IMR-90 (cell line): ENCODE measurements around the gene SNX32. TPM values are rescaled to one million over a fixed set of nuclear protein-coding genes. Genes with fewer than 3 reads are reported as not detected.

Source experiments
- ATAC-seq: fragments of 200-7000 bp; cut with Tn5 transposase; 2 replicates; pipeline ENCODE4 v1.9.1; 2020; ENCODE audit warnings: low read depth, mild to moderate bottlenecking, moderate library complexity
- BruUV-seq: library from RNA; stranded (reverse); fragments of 400-500 nt; replicated peaks from 2 replicates; lab custom pipeline; 2021; lab: Mats Ljungman, UMichigan
- CTCF ChIA-PET: fragments of 300-600 bp; formaldehyde crosslinking; extraction: SDS; loops from one replicate; lab custom pipeline; 2021; ENCODE audit warnings: antibody characterized with exemption; lab: Yijun Ruan, JAX
- POLR2A ChIA-PET: fragments of 300-600 bp; sonication (Branson Sonifier 250); formaldehyde crosslinking; loops from one replicate; lab custom pipeline; 2022; ENCODE audit warnings: antibody characterized with exemption; ENCODE audit not compliant: unreplicated experiment; lab: Charles Lee
- DNase-seq: peaks from one replicate; pipeline ENCODE4 v3.0.0; 2013
- H2AFZ ChIP-seq: replicated peaks from 2 replicates; pipeline ENCODE3; 2013; ENCODE audit warnings: low read length, mild to moderate bottlenecking; ENCODE audit not compliant: poor library complexity
- H2AK5ac ChIP-seq: 2 replicates; pipeline ENCODE4 v1.6.1; 2013; ENCODE audit warnings: low read depth, low read length, inconsistent platforms
- H2AK9ac ChIP-seq: replicated peaks from 2 replicates; pipeline ENCODE3; 2013; ENCODE audit warnings: mild to moderate bottlenecking, low read depth, low read length, moderate library complexity; ENCODE audit not compliant: poor library complexity
- H2BK120ac ChIP-seq: 2 replicates; pipeline ENCODE4 v1.6.1; 2013; ENCODE audit warnings: low read depth, low read length, inconsistent platforms
- H2BK15ac ChIP-seq: 3 replicates; pipeline ENCODE4 v1.6.1; 2013; ENCODE audit warnings: low read depth, low read length, inconsistent platforms
- H2BK20ac ChIP-seq: 2 replicates; pipeline ENCODE4 v1.6.1; 2013; ENCODE audit warnings: low read depth, mild to moderate bottlenecking, inconsistent platforms, low read length, moderate library complexity
- H2BK5ac ChIP-seq: 2 replicates; pipeline ENCODE4 v1.6.1; 2013; ENCODE audit warnings: mild to moderate bottlenecking, low read depth, low read length, inconsistent platforms; ENCODE audit not compliant: poor library complexity, severe bottlenecking
- H3K14ac ChIP-seq: replicated peaks from 2 replicates; pipeline ENCODE4 v1.6.1; 2013; ENCODE audit warnings: low read depth, low read length, inconsistent platforms
- H3K18ac ChIP-seq: 2 replicates; pipeline ENCODE4 v1.6.1; 2013; ENCODE audit warnings: low read depth, low read length, control low read depth
- H3K23ac ChIP-seq: 2 replicates; pipeline ENCODE4 v1.6.1; 2013; ENCODE audit warnings: low read depth, low read length, inconsistent platforms
- H3K27ac ChIP-seq: 2 replicates; pipeline ENCODE4 v1.5.1; 2013; ENCODE audit warnings: mild to moderate bottlenecking, control low read depth, low read length; ENCODE audit not compliant: insufficient read depth
- H3K27me3 ChIP-seq: 2 replicates; pipeline ENCODE4 v1.6.1; 2013; ENCODE audit warnings: low read length; ENCODE audit not compliant: control insufficient read depth, insufficient read depth
- H3K36me3 ChIP-seq: 2 replicates; pipeline ENCODE4 v1.6.1; 2013; ENCODE audit warnings: low read length, mixed read lengths; ENCODE audit not compliant: control insufficient read depth, insufficient read depth
- H3K4ac ChIP-seq: 2 replicates; pipeline ENCODE4 v1.6.1; 2013; ENCODE audit warnings: low read depth, low read length, inconsistent platforms
- H3K4me1 ChIP-seq: 2 replicates; pipeline ENCODE4 v1.6.1; 2013; ENCODE audit warnings: low read length, mixed read lengths; ENCODE audit not compliant: control insufficient read depth, insufficient read depth
- H3K4me2 ChIP-seq: 2 replicates; pipeline ENCODE4 v1.6.1; 2013; ENCODE audit warnings: low read depth, mild to moderate bottlenecking, control low read depth, low read length, moderate library complexity
- H3K4me3 ChIP-seq: 2 replicates; pipeline ENCODE4 v1.5.1; 2013; ENCODE audit warnings: low read depth, mild to moderate bottlenecking, control low read depth, low read length, moderate library complexity; ENCODE audit not compliant: insufficient read depth
- H3K56ac ChIP-seq: 2 replicates; pipeline ENCODE4 v1.6.1; 2013; ENCODE audit warnings: low read length, inconsistent platforms; ENCODE audit not compliant: insufficient read depth; ENCODE audit errors: extremely low read depth
- H3K79me1 ChIP-seq, 2 experiments: 2 replicates each; pipeline ENCODE4 v1.6.1; 2013; ENCODE audit warnings: low read length in 2 of 2, inconsistent platforms in 1 of 2, low read depth in 1 of 2
- H3K9ac ChIP-seq: 2 replicates; pipeline ENCODE4 v1.6.1; 2013; ENCODE audit warnings: low read depth, low read length, control low read depth
- H3K9me1 ChIP-seq: 2 replicates; pipeline ENCODE4 v1.6.1; 2013; ENCODE audit warnings: low read length, inconsistent platforms; ENCODE audit not compliant: insufficient read depth
- H3K9me3 ChIP-seq: 2 replicates; pipeline ENCODE4 v1.6.1; 2013; ENCODE audit warnings: low read length; ENCODE audit not compliant: control insufficient read depth, insufficient read depth
- H4K20me1 ChIP-seq: 2 replicates; pipeline ENCODE4 v1.6.1; 2013; ENCODE audit warnings: low read length, inconsistent platforms; ENCODE audit not compliant: insufficient read depth
- H4K5ac ChIP-seq: 2 replicates; pipeline ENCODE4 v1.6.1; 2013; ENCODE audit warnings: mild to moderate bottlenecking, low read depth, low read length, control low read depth
- H4K8ac ChIP-seq, 2 experiments: 2 replicates each; pipeline ENCODE4 v1.6.1; 2013; ENCODE audit warnings: low read depth in 2 of 2, low read length in 2 of 2, control low read depth in 1 of 2, inconsistent platforms in 1 of 2
- H4K91ac ChIP-seq: 2 replicates; pipeline ENCODE4 v1.6.1; 2013; ENCODE audit warnings: low read depth, low read length, inconsistent platforms; ENCODE audit not compliant: insufficient read depth
- CEBPB ChIP-seq: IDR thresholded peaks from 2 replicates; pipeline ENCODE4 v1.6.1; 2012; ENCODE audit warnings: low read depth, low read length, improper control_type of control experiment
- FOS ChIP-seq: fragments of 150-350 bp; IDR thresholded peaks from 2 replicates; pipeline ENCODE4 v1.6.1; 2016; ENCODE audit warnings: low read depth, low read length
- MAFK ChIP-seq: IDR thresholded peaks from 2 replicates; pipeline ENCODE4 v1.6.1; 2012; ENCODE audit warnings: low read depth, low read length, improper control_type of control experiment
- MAZ ChIP-seq: IDR thresholded peaks from 2 replicates; pipeline ENCODE4 v1.6.1; 2012; ENCODE audit warnings: low read depth, mild to moderate bottlenecking, low read length, improper control_type of control experiment, moderate library complexity, borderline replicate concordance
- MXI1 ChIP-seq: IDR thresholded peaks from 2 replicates; pipeline ENCODE4 v1.6.1; 2012; ENCODE audit warnings: low read depth, mild to moderate bottlenecking, low read length, moderate library complexity, borderline replicate concordance
- NFE2L2 ChIP-seq: fragments of 150-350 bp; IDR thresholded peaks from 2 replicates; pipeline ENCODE4 v1.6.1; 2016; ENCODE audit warnings: low read depth, mild to moderate bottlenecking, low read length
- RAD21 ChIP-seq: IDR thresholded peaks from 2 replicates; pipeline ENCODE4 v1.6.1; 2012; ENCODE audit warnings: low read length, improper control_type of control experiment
- RFX5 ChIP-seq: IDR thresholded peaks from 2 replicates; pipeline ENCODE4 v1.8.0; 2012; ENCODE audit warnings: low read depth, mild to moderate bottlenecking, low read length, moderate library complexity
- SMC3 ChIP-seq: fragments of 150-350 bp; IDR thresholded peaks from 2 replicates; pipeline ENCODE4 v1.6.1; 2016; ENCODE audit warnings: low read depth, mild to moderate bottlenecking, antibody characterized with exemption, low read length, moderate library complexity
- WGBS, 2 experiments: methylation state at CpG; one replicate each; pipeline versions ENCODE4 v1.1.5 to v1.1.7; 2013; ENCODE audit warnings: missing lambda C conversion rate in 2 of 2; ENCODE audit not compliant: insufficient read length in 1 of 2; ENCODE audit errors: extremely low coverage in 2 of 2; 5-methylcytosine and 5-hydroxymethylcytosine counted together
- dilution Hi-C: fragments of 300-500 bp; cut with HindIII; formaldehyde crosslinking; loops from one replicate; pipeline ENCODE4 v1.14.3; 2018; ENCODE audit warnings: low sequenced_read_pairs; ENCODE audit not compliant: unreplicated experiment
- in situ Hi-C: fragments of 300-500 bp; cut with MboI; formaldehyde crosslinking; loops from 3 replicates; pipeline ENCODE4 v1.14.3; 2019; ENCODE audit warnings: low sequenced_read_pairs, inconsistent platforms, mixed read lengths
- intact Hi-C: fragments of 100-400 bp; cut with micrococcal nuclease; formaldehyde crosslinking; loops from 2 replicates; pipeline ENCODE4 v1.10.0; 2022
- polyA plus RNA-seq, 3 experiments: library from polyadenylated mRNA; depleted of rRNA; stranded (reverse); fragments of >200 nt; gene quantifications; 2 replicates each; pipeline ENCODE4 v1.2.3, GENCODE V29; 2012; ENCODE audit warnings: low replicate concordance in 1 of 3
- total RNA-seq: library from RNA; depleted of rRNA; stranded (reverse); fragments of >200 nt; gene quantifications from 2 replicates; pipeline ENCODE4 v1.2.3, GENCODE V29; 2012
- TF ChIP-seq, protein P1 (sequence below): conservative IDR thresholded peaks from 2 replicates; pipeline ENCODE4 v1.5.1; 2012; ENCODE audit warnings: mild to moderate bottlenecking, low read depth, low read length, improper control_type of control experiment

SNX32 gene
- total and polyA plus RNA-seq, 2 of the 4 experiments (the other 2 are of a cell fraction) = 0.36 to 0.79 TPM

DNA sequence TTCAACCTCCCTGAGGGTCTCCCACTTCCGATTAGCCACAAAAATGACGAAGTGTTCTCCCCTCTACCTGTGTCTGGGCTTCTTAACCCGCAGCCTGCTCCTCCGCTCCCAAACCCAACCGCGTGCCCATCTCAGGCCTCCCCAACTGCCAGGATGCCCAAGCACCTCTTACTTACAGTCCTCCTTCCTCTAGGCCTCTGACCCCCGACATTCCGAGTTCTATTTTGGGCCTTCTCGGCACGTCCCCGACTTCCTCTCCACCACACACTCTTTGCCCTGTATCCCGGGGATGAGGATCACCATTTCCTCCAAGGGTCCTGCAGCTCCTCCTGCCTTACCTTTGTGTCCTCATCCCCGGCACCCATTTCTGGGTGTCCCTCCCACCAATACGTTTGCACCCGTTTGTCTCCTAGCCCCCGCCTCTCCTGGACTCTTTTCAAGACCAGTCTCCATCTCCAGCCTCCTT, 26.1 kb downstream of the SNX32 start:
- Histone ChIP-seq H2AK9ac (peak overlapping the region; percentile 100), H4K8ac (peak overlapping the region; percentile 94 to 99), H4K20me1 (peaks cover 39% of the 10 kb centered on the region), H3K27me3 (no peaks in the 10 kb centered on the region), H3K56ac (peak overlapping the region; percentile 95), H4K91ac (peak overlapping the region; percentile 98), H2BK15ac (peak overlapping the region; percentile 52; the same call in 2 of the 3 replicates), H3K9me3 (no peaks in the 10 kb centered on the region), H3K14ac (peak overlapping the region; percentile 99), H4K5ac (peak overlapping the region; percentile 74), H3K4ac (peak overlapping the region; percentile 98), H3K4me1 (peaks cover 11% of the 10 kb centered on the region), H3K9ac (peak overlapping the region; percentile 78), H3K9me1 (peaks cover 15% of the 10 kb centered on the region), H2AK5ac (peak overlapping the region; percentile 97), H2BK120ac (peak overlapping the region; percentile 87), H3K27ac (peak overlapping the region; percentile 89), H2BK5ac (peak overlapping the region; percentile 90), H3K4me2 (peak overlapping the region; percentile 66), H3K23ac (peak overlapping the region; percentile 98), H3K4me3 (peak overlapping the region; percentile 95), H3K18ac (peak overlapping the region; percentile 49), H3K79me1 (peaks cover 6 to 69% of the 10 kb centered on the region in 2 experiments; a peak in 3 of 4 replicates), H2BK20ac (peak overlapping the region; percentile 67), H3K36me3 (peaks cover 50% of the 10 kb centered on the region), H2AFZ (peak overlapping the region; percentile 93)
- TF ChIP-seq RFX5 (no peak), RAD21 (no peak), MAZ (no peak), NFE2L2 (no peak), FOS (no peak), CEBPB (no peak), MXI1 (no peak; the same call in 1 of the 2 replicates), MAFK (no peak), SMC3 (no peak)
- TF ChIP-seq, protein P1, sequence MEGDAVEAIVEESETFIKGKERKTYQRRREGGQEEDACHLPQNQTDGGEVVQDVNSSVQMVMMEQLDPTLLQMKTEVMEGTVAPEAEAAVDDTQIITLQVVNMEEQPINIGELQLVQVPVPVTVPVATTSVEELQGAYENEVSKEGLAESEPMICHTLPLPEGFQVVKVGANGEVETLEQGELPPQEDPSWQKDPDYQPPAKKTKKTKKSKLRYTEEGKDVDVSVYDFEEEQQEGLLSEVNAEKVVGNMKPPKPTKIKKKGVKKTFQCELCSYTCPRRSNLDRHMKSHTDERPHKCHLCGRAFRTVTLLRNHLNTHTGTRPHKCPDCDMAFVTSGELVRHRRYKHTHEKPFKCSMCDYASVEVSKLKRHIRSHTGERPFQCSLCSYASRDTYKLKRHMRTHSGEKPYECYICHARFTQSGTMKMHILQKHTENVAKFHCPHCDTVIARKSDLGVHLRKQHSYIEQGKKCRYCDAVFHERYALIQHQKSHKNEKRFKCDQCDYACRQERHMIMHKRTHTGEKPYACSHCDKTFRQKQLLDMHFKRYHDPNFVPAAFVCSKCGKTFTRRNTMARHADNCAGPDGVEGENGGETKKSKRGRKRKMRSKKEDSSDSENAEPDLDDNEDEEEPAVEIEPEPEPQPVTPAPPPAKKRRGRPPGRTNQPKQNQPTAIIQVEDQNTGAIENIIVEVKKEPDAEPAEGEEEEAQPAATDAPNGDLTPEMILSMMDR = no peak
- CTCF ChIA-PET = interaction anchor here (0.6 to 2.4 kb wide), 9 partner anchors 9 to 193 kb away, joined by 3 to 14 read pairs (median 5); partner anchors contain the start of gene FIBP
- DNase-seq (no peak), ATAC-seq (no peak)
- dilution Hi-C loops (no loop called here), intact Hi-C loops (no loop called here), in situ Hi-C loops (no loop called here)
- 3% methylated on average over 13 of the region's 16 CpGs; no CpG with 5 or more reads in 1 of the 2 experiments for WGBS, 2 experiments
- no TSS peak for BruUV-seq
- POLR2A ChIA-PET = interaction anchor here (0.6 to 1.3 kb wide), 6 partner anchors 9 to 31 kb away, joined by 3 to 9 read pairs (median 4); partner anchors contain the start of gene CCDC85B
